Heart left ventricle (tissue), 16 donors: Measurements from ENCODE around the gene HDAC7. TPM values are rescaled to one million over a fixed set of nuclear protein-coding genes. Genes with fewer than 3 reads are reported as not detected.

Source experiments
- ATAC-seq, 4 donors: fragments of 200-7000 bp; cut with Tn5 transposase; one replicate each; pipeline ENCODE4 v1.9.1; 2020 to 2022; ENCODE audit warnings: moderate library complexity in 4 of 4, mild to moderate bottlenecking in 3 of 4, moderate number of reproducible peaks in 1 of 4
- DNase-seq, 5 donors: peaks; one replicate each; pipeline ENCODE4 v3.0.0-alpha.2; 2020
- H3K27ac ChIP-seq, 12 donors: fragments of 200-600 bp; sonication (generic) in 4 of 12; one replicate each; pipeline versions ENCODE4 v1.5.0 to v1.8.0; 2016 to 2022; ENCODE audit warnings: mild to moderate bottlenecking in 2 of 12
- H3K27me3 ChIP-seq, 9 donors: fragments of 200-600 bp; sonication (generic) in 2 of 9; one replicate each; pipeline versions ENCODE4 v1.5.1 to v1.8.0; 2016 to 2022; ENCODE audit warnings: mild to moderate bottlenecking in 3 of 9
- H3K36me3 ChIP-seq, 9 donors: fragments of 200-600 bp; sonication (generic) in 2 of 9; one replicate each; pipeline versions ENCODE4 v1.5.0 to v1.8.0; 2018 to 2022; ENCODE audit warnings: mild to moderate bottlenecking in 2 of 9
- H3K4me1 ChIP-seq, 12 donors: fragments of 200-600 bp; sonication (generic) in 4 of 12; one replicate each; pipeline versions ENCODE4 v1.5.0 to v1.8.0; 2016 to 2022; ENCODE audit warnings: mild to moderate bottlenecking in 3 of 12
- H3K4me3 ChIP-seq, 12 donors: fragments of 200-600 bp; sonication (generic) in 4 of 12; one replicate each; pipeline versions ENCODE4 v1.5.0 to v1.8.0; 2017 to 2022; ENCODE audit warnings: mild to moderate bottlenecking in 9 of 12, moderate library complexity in 4 of 12
- H3K9me3 ChIP-seq, 12 donors: fragments of 200-600 bp; sonication (generic) in 4 of 12; one replicate each; pipeline versions ENCODE4 v1.5.0 to v1.8.0; 2016 to 2022; ENCODE audit warnings: mild to moderate bottlenecking in 1 of 12
- CTCF ChIP-seq, 12 donors: fragments of 200-600 bp; sonication (generic) in 4 of 12; IDR thresholded peaks; one replicate each; pipeline versions ENCODE4 v1.5.0 to v1.8.0; 2018 to 2022; ENCODE audit warnings: antibody characterized with exemption in 12 of 12, mild to moderate bottlenecking in 5 of 12
- POLR2A ChIP-seq, 2 donors: fragments of 450-650 bp; IDR thresholded peaks; one replicate each; pipeline ENCODE4 v1.6.1; 2017; ENCODE audit warnings: antibody characterized with exemption in 2 of 2, mild to moderate bottlenecking in 2 of 2, moderate library complexity in 2 of 2
- WGBS, 4 donors: extraction: QIAGEN DNeasy Blood & Tissue Kit in 2 of 4; methylation state at CpG; one replicate each; pipeline versions ENCODE4 v1.1.5 to v1.1.7; 2013 to 2018; 5-methylcytosine and 5-hydroxymethylcytosine counted together
- intact Hi-C, 10 donors: fragments of 100-400 bp; cut with DNase I; formaldehyde crosslinking; loops; one replicate each; pipeline versions ENCODE4 v1.11.1 to v1.14.2; 2022
- polyA plus RNA-seq, 2 donors: library from polyadenylated mRNA; stranded (reverse); fragments of 200-250 nt; gene quantifications; one replicate each; pipeline ENCODE4 v1.2.3, GENCODE V29; 2013
- total RNA-seq, 9 donors: library from RNA; depleted of rRNA in 2 of 9; stranded (reverse); fragments of >200 nt in 2 of 9; fragmentation: NEBNext Ultra II Directional in 3 of 9; extraction: Animal tissue kit (Norgen Biotek cat#: 25700) in 3 of 9; gene quantifications; one replicate each; pipeline versions ENCODE4 v1.1.0 to v1.2.4, GENCODE V29; 2016 to 2023
- donor health status: ischemic (EF 13 %, LVEDD 7.1; RV severe dilation, severe dysfunction).
- donor health status: healthy with polysubstance abuse.
- donor health status: DM: no; HTN: yes; CAD: no.
- donor health status: DM: no; HTN: no; CAD: no.
- donor health status: ischemic (EF 25% LVEDD 6.9; RV normal size, moderate dysfunction).
- donor health status: ischemic (EF 25% LVEDD 5.7; RV mildly dilated, moderate dysfunction).
- donor health status: healthy.
- donor health status: DM: yes; HTN: yes; CAD: no.
- donor health status: ischemic (EF 35%, LVEDD 5.7; RV mildly dilated, moderate dysfunction).
- donor health status: nonischemic (EF 11% LVEDD 7.7; RV severe dilation, severe dysfunction).
- donor health status: DM: yes; HTN: yes; CAD: no.
- donor health status: PGD.
- donor health status: ischemic (EF 29% LVEDD 5.4; RV normal size, mild dysfunction).
- donor health status: nonischemic (EF 23%, LVEDD 6.1; RV moderate dilation, normal function).

Gene HDAC7
- total and polyA plus RNA-seq, 11 donors, result 27.4 to 63.0 (median 39.3) TPM

- Histone ChIP-seq H3K36me3 (peaks cover 0 to 19% (median 5%) of the 10 kb centered on the region in 9 donors), H3K27ac (peak overlapping the region in 11 of 12 donors; percentile 1 to 80 (median 48)), H3K27me3 (no peaks in the 10 kb centered on the region), H3K4me3 (no peak overlapping the region), H3K4me1 (peaks cover 3 to 75% (median 60%) of the 10 kb centered on the region in 12 donors), H3K9me3 (no peaks in the 10 kb centered on the region)
- ATAC-seq (no peak), DNase-seq (peak in 2 of 5 donors; percentile 28 to 41)
- intact Hi-C loops, result loop anchor here in 6 of 10 donors (5.0 to 10.0 kb wide), 3 partner anchors 40 to 60 kb away; partner anchors contain the start of gene HDAC7 (in 1 of the 6)
- no peak for TF ChIP-seq CTCF (IDR thresholded peaks at IDR 0.05)
- no peak for TF ChIP-seq POLR2A (IDR thresholded peaks at IDR 0.05)
- 44 to 67% (median 61%) methylated on average over 1 of the region's 1 CpG for WGBS, 4 donors
These were observed 42.6 kb downstream of the HDAC7 start for GRCh38 chr12:47777151-47777550.

GRCh38 chr12:47776471-47777143, 43.1 kb downstream of the HDAC7 start:
- ATAC-seq, result no peak
- peaks cover 0 to 13% (median 0%) of the 10 kb centered on the region in 9 donors for H3K36me3 ChIP-seq
- peaks cover 3 to 75% (median 60%) of the 10 kb centered on the region in 12 donors for H3K4me1 ChIP-seq
- WGBS, 4 donors, result 65 to 79% (median 69%) methylated on average over 5 of the region's 5 CpGs
- no peaks in the 10 kb centered on the region for H3K27me3 ChIP-seq
- H3K9me3 ChIP-seq, result no peaks in the 10 kb centered on the region
- peak in 2 of 5 donors; percentile 25 to 47 for DNase-seq
- TF ChIP-seq CTCF (IDR thresholded peaks at IDR 0.05), result no peak
- TF ChIP-seq POLR2A (IDR thresholded peaks at IDR 0.05), result no peak
- intact Hi-C loops, result loop anchor here in 6 of 10 donors (5.0 to 10.0 kb wide), 3 partner anchors 41 to 61 kb away; partner anchors contain the start of gene HDAC7 (in 1 of the 6)
- H3K27ac ChIP-seq, result peak overlapping the region in 11 of 12 donors; percentile 22 to 80 (median 48)
- no peak overlapping the region for H3K4me3 ChIP-seq

GRCh38 chr12:47775100-47775911, 44.4 kb downstream of the HDAC7 start:
- intact Hi-C loops, result loop anchor here in 6 of 10 donors (5.0 to 10.0 kb wide), 3 partner anchors 42 to 62 kb away; partner anchors contain the start of gene HDAC7 (in 1 of the 6)
- ATAC-seq, result no peak
- 72 to 80% (median 78%) methylated on average over 10 of the region's 10 CpGs for WGBS, 4 donors
- TF ChIP-seq POLR2A (IDR thresholded peaks at IDR 0.05), result no peak
- TF ChIP-seq CTCF (IDR thresholded peaks at IDR 0.05), result no peak
- no peaks in the 10 kb centered on the region for H3K9me3 ChIP-seq
- H3K4me1 ChIP-seq, result peaks cover 3 to 75% (median 60%) of the 10 kb centered on the region in 12 donors
- no peak overlapping the region for H3K4me3 ChIP-seq
- H3K27ac ChIP-seq, result peak overlapping the region in 7 of 12 donors; percentile 2 to 77 (median 16)
- H3K27me3 ChIP-seq, result no peaks in the 10 kb centered on the region
- H3K36me3 ChIP-seq, result peaks cover 0 to 4% (median 0%) of the 10 kb centered on the region in 9 donors
- peak in 2 of 5 donors; percentile 42 to 64 for DNase-seq
